Endometrium (tissue), 2 donors: Measurements from ENCODE around the gene TEX22.

Experiments
- FAIRE-seq: peaks from 2 replicates; lab custom pipeline; 2012; peaks lifted over from hg19 to GRCh38; lab: Jason Lieb, UNC
- donor health status: control.
- donor health status: control.

The TEX22 gene

DNA sequence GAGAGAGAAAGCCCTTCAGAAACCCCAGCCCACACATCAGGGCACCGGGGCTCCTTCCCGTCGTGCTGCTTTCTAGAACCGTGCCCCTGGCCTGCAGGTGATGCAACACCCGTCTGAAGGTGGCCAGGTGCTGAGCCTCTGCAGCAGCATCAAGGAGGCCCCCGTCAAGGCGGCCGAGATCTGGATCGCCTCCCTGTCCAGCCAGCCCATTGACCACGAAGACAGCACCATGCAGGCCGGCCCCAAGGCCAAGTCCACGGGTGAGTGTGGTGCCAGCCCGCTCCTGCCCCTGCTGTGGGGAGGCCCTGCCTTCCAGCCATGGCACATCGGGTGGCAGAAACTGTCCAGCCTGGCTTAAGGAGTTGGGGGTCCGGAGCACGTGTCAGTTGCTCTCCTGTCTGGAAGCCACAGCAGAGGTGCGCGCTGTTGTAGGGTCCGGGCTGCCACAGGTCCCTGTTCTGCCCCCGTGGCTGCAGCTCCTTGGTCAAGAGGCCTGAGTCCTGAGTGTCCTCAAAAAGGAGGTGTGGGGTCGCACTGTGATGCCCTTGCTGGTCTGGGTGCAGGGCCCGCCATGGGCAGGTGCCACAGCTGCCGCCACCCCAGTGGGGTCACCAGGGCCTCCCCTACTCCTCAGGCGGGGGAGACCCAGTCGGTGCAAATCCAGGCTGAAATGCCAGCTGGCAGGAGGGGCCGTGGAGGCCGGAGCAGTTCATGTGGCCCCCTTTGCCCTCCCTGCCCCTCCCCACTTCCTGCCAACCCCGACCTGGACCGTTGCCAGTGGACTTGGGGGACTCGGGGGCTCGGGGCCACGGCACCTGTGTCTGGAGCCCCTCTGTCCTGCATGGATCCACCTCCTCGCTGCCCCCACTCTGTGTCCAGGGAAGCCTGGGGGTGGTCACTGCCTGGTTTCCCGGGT lies 31.0 kb upstream of the TEX22 start:
- no peak for FAIRE-seq

DNA sequence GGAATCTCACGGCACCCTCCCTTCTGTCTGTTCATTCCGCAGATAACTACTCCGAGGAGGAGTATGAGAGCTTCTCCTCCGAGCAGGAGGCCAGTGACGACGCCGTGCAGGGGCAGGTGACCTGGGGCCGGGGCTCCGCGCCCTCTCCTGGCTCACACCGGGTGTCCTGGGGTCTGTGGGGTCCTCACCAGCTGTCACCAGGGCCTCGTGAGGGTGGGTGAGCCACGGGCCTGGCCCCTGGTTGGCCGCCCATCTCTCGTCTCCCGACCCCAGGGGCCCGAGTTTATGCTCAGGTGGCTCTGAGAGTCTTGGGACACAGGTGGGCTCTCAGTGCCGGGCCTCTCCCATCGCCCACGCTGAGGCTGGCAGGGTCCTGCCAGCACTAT lies 30.3 kb upstream of the TEX22 start:
- FAIRE-seq = no peak

DNA sequence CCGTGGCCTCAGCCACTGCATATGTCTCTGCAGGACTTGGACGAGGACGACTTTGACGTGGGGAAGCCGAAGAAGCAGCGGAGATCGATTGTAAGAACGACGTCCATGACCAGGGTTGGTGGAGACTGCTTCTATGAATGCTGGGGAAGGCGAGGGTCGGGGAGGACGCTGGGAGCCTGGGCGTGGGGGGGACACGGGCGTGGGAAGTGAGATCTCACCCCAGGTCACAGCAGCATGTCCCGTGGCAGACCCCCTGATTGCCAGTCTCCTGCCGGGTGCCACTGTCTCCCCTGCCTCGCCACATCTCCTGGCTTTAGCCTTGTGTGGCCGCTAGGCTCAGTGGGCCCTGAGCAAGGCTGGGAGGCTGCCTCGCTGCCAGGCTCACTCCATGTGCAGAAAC lies 29.9 kb upstream of the TEX22 start:
- FAIRE-seq = no peak

- no peak for FAIRE-seq
Measured at GRCh38 chr14:105368910-105369652, 29.3 kb upstream of the TEX22 start.

DNA sequence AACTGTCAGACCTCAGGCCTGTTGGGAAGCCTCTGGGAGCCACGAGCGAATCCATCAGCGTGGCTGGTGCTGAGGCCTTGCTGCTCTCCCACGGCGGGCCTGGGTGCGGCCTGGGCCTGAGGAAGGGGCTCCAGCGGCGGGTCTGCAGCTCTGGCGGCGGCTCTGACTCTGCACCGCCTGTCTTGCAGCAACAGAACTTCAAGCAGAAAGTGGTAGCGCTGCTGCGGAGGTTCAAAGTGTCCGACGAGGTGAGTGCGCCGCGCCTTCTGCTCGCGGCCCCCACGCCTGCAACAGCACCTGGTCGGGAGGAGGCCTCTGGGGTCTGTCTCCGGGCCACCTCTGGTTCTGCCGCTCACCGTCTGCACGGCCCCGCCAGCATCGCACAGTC lies 28.7 kb upstream of the TEX22 start:
- FAIRE-seq = no peak

DNA sequence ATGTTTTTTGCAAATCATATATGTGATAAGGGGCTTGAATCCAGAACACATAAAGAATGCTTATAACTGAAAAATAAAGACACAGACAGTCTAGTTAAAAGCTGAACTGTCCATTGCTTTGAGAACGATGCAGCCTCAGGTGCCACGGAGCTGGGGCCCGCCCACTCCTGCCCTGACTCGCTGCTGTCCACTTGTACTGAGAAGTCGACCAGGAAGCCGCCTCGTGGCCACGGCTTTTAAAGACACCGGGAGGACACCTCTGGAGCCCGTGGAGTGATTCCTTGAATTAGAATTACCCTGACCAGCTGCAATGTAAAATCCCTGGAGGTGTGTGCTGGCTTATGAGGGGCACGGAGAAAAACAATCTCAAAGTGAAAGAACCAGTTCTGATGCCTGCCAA lies 23.9 kb upstream of the TEX22 start:
- no peak for FAIRE-seq

DNA sequence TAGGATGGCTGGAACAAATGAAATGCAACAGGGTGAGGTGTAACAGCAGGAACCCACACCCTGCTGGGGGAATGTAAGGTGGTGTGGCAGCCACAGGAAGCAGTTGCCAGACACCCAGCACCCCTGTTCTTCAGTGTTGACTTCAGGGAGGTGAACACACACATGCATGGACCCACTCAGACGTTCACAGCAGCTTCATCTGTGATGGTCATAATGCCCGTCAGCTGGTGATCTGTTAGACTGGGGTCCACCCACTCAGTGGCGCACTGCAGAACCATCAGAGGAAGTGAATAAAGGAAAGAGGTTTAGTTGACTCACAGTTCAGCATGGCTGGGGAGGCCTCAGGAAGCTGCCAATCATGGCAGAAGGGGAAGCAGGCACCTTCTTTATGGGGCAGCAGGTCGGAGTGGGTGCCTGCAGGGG lies 22.7 kb upstream of the TEX22 start:
- no peak for FAIRE-seq

DNA sequence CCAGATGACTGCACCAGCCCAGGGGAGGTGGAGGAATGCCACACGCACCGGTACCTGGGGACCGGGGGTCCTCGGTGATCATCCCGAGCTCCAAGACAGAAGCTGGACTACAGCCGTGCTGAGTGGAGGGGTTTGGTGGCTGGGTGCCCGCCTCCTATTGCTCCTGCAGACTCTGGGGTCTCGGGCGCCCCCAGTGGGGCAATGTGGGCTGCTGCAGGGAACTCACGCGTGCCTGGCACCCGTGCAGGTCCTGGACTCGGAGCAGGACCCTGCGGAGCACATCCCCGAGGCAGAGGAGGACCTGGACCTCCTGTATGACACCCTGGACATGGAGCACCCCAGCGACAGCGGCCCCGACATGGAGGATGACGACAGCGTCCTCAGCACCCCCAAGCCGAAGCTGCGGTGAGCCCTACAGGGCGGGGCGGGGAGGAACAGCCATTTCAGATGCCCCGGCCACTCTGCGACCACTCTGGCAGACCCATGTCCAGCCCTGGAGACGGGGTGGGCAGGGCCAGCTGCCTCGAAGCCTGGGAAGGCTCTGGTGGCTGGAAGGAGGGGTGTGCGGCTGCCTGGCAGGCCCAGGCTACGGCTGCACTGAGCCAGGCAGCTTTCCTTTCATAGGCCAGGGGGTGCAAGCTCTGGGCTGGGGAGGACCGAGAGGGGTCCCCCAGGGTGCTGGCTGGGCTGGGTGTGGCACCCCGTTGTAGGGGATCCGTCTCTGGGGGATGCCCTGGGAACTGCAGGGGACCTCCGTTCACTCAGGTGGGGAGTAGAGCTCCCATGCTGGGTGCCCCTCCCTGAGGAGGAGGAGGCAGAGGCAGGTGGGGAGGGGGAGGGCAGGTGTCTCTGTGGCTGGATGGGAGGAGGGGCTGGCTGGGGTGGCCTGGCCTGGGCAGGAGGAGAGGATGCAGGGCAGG lies 21.6 kb upstream of the TEX22 start:
- no peak for FAIRE-seq

GRCh38 chr14:105377555-105378182 lies 20.7 kb upstream of the TEX22 start:
- FAIRE-seq = no peak

DNA sequence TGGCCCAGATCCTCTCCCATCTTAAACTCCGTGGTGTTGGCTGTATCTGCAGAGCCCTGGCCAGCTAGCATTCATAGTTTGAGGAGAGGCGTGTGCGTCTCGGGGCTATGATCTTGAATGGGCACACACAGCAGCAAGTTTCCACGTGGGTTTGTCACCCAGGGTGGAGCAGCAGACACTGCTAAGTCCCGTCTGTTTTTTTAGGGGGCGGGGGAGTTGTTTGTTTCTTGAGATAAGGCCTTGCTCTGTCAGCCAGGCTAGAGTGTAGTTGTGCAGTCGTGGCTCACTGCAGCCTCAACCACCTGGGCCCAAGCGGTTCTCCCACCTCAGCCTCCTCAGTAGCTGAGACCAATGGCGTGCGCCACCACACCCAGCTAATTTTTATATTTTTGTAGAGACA lies 20.1 kb upstream of the TEX22 start:
- no peak for FAIRE-seq

DNA sequence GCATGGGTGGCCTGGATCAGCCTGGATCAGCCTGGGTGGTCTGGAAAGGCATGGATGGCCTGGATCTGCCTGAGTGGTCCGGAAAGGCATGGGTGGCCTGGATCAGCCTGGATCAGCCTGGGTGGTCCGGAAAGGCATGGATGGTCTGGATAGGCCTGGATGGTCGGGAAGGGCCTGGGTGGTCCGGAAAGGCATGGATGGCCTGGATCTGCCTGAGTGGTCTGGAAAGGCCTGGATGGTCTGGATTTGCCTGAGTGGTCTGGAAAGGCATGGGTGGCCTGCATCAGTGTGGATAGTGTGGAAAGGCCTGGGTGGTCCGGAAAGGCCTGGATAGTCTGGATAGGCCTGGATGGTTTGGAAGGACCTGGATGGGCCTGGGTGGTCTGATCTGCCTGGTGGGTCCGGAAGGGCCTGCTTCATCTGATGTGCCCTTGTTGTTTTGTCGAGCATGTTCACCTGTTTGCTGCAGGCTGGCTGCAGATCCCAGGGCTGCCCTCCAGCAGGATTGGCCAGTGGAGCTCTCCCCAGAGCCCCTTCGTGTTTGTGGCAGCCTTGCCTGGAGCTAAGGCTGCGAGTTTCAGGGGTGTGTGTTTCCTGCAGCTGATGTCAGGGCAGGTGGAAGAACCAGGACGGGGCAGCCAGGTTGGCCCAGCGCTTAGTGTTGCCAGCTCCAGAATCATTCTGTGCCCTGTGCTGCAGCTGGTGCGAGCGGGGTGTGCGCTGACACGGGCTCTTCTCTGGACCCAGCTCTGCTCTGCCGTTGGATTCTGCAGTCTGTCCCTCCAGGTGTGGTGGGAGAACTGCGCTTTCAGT lies 19.3 kb upstream of the TEX22 start:
- FAIRE-seq = no peak

DNA sequence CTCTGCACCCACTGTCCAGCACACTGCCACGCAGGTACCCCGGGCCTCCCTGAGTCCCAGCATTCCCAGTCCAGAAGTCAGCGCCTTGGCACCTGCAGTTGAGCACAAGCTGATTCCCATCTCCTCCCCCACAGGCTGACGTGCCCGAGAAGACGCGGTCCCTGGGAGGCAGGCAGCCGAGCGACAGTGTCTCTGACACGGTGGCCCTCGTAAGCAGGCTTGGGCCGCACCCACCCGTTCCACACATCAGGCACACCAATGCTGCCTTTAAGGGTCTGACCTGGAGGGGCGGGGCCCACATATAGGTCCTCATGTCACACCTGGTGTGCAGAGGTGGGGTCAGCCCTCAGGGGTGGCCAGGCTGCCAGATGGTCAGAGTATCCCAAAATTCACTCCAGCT lies 18.4 kb upstream of the TEX22 start:
- no peak for FAIRE-seq

DNA sequence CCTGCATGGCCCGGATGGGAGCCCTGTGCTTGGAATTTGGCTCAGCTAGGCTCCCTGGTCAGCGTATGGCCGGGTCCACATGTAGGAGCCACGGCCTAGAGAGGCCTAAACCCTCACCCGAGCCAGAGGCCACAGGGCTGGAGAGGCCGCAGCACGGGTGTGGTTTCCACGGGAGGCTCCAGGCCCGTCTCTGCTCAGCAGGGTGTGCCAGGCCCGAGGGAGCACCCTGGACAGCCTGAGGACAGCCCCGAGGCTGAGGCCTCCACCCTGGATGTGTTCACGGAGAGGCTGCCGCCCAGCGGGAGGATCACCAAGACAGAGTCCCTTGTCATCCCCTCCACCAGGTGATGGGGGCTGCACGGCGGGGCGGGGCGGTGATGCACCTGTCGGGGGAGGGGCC lies 17.6 kb upstream of the TEX22 start:
- no peak for FAIRE-seq

DNA sequence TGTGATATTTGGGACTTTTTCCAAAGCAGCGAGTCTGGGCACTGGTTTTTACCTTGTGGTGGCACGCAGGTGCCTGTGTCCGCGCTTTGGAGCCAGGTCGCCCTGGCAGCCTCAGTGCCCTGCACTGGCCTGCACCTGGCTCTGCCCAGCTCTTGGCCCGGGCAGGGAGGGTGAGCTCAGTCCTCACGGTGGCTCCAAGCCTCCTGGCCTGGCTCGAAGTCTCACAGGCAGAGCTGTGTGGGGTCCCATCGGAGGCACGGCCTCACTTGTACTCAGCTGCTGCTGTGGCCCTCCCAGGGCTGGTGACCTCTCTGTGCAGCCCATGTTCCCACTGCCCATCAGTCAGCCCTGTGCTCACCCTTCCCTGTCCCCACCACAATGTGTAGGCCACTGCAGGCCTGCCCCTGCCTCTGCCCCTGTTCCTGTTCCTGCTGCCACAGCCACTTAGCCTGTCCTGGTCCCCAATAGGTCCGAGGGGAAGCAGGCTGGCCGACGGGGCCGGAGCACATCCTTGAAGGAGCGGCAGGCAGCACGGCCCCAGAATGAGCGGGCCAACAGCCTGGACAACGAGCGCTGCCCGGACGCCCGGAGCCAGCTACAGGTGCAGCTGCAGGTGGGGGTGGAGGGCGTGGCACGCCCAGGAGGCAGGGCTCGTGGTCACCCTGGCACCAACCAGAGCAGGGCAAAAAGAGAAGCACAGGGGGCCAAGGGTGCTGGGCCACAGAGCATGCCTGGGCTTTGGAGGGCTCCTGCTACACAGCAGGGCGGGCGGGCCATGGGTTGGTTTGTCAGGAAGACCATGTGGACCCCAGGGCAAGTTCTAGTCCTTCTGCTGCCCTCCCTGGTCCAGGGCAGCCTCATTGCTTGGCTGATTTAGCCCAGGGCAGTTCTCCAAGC lies 16.6 kb upstream of the TEX22 start:
- no peak for FAIRE-seq

DNA sequence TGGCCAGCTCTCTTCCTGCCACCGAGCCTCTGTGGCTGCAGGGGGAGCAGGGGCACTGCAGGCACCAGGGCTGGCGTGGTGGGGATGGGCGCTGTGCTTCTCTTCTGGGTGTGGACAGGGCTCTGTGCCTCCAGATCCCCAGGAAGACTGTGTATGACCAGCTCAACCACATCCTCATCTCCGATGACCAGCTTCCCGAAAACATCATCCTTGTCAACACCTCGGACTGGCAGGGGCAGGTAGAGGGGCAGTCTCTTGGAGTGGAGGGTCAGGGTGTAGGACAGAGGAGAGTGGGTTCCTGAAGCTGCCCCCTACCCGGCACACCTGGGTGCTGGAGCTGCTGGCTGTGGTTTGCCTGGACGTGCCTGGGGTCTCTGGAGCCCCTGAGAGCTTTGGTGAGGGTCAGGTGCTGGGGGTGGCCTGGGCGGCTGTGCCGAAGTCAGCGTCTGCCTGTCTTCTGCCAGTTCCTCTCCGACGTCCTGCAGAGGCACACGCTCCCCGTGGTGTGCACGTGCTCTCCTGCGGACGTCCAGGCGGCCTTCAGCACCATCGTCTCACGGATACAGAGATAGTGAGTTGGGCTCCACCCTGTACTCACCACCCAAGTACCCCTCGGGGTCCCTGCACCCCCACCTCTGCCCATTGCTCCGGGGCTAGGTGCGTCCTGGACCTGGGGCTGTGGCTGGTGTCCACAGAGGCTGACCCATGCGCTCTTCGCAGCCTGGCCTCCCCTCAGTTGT lies 15.8 kb upstream of the TEX22 start:
- no peak for FAIRE-seq

- no peak for FAIRE-seq
Measured at GRCh38 chr14:105383083-105383730, 15.1 kb upstream of the TEX22 start.

GRCh38 chr14:105384041-105384557 lies 14.2 kb upstream of the TEX22 start:
- FAIRE-seq = no peak

GRCh38 chr14:105384605-105385321 lies 13.6 kb upstream of the TEX22 start:
- FAIRE-seq = no peak
